ENCODE data around the gene NPHS1.

GRCh38 chr19:35830986-35831385 is 21.3 kb downstream of the NPHS1 start:
- TF ChIP-seq CTCF (conservative IDR thresholded peaks at IDR 0.05), result no peak
- no peak for TF ChIP-seq ZFX (IDR thresholded peaks at IDR 0.05)

Data from C4-2B (cell line).